K562 (cell line): ENCODE results near the gene POLR2L. TPM values are rescaled to one million over a fixed set of nuclear protein-coding genes. Genes with fewer than 3 reads are reported as not detected.

ENCODE experiments used
- ATAC-seq: fragments of 200-7000 bp; cut with Tn5 transposase; 3 replicates; pipeline ENCODE4 v1.9.1; 2020; ENCODE audit warnings: moderate library complexity
- BruUV-seq: library from RNA; stranded (reverse); fragments of 400-500 nt; replicated peaks from 2 replicates; lab custom pipeline; 2021; lab: Mats Ljungman, UMichigan
- CTCF ChIA-PET: fragments of 300-600 bp; formaldehyde crosslinking; extraction: SDS; loops from one replicate; lab custom pipeline; 2021; ENCODE audit warnings: low intra/inter-chr PET ratio; lab: Yijun Ruan, JAX
- POLR2A ChIA-PET: fragments of 300-600, 350-650 bp; sonication (Branson Sonifier 250); formaldehyde crosslinking; extraction: SDS; loops from one replicate; lab custom pipeline; 2021; ENCODE audit warnings: antibody characterized with exemption, inconsistent platforms; lab: Yijun Ruan, JAX
- DNase-seq, 4 experiments: peaks; one replicate each; pipeline versions ENCODE4 v3.0.0 to v3.0.0-alpha.2; 2011 to 2018; ENCODE audit warnings: low spot score in 3 of 4, mixed read lengths in 3 of 4; ENCODE audit errors: extremely low read depth in 1 of 4
- FAIRE-seq: peaks from 2 replicates; lab custom pipeline; 2011; peaks lifted over from hg19 to GRCh38; lab: Jason Lieb, UNC
- H2AFZ ChIP-seq: 2 replicates; pipeline ENCODE4 v1.6.0; 2011; ENCODE audit warnings: low read depth, low read length, control low read depth, inconsistent platforms
- H3K27ac ChIP-seq: fragments of 200-600 bp; 3 replicates; pipeline ENCODE4 v1.8.0; 2011; ENCODE audit warnings: low read depth, mild to moderate bottlenecking, control low read depth, inconsistent platforms, low read length, moderate library complexity, mixed read lengths; ENCODE audit errors: extremely low read depth
- H3K27me3 ChIP-seq, 2 experiments: fragments of 300-600 bp in 1 of 2; 2 replicates in 1 of 2; 3 replicates in 1 of 2; pipeline versions ENCODE4 v1.6.0 to v1.8.0; 2011; ENCODE audit warnings: inconsistent platforms in 2 of 2, low read length in 2 of 2, mild to moderate bottlenecking in 1 of 2, mixed read lengths in 1 of 2, moderate library complexity in 1 of 2; ENCODE audit not compliant: control insufficient read depth in 2 of 2, insufficient read depth in 2 of 2
- H3K36me3 ChIP-seq: fragments of 300-600 bp; 3 replicates; pipeline ENCODE4 v1.8.0; 2011; ENCODE audit warnings: mild to moderate bottlenecking, low read length, inconsistent platforms; ENCODE audit not compliant: control insufficient read depth, insufficient read depth
- H3K4me1 ChIP-seq, 2 experiments: fragments of 200-600 bp in 1 of 2; replicated peaks in 1 of 2; 2 replicates in 1 of 2; 3 replicates in 1 of 2; pipeline versions ENCODE4 v1.5.1 to v1.8.0; 2011; ENCODE audit warnings: inconsistent platforms in 2 of 2, low read length in 2 of 2, mild to moderate bottlenecking in 1 of 2, mixed read lengths in 1 of 2, moderate library complexity in 1 of 2; ENCODE audit not compliant: control insufficient read depth in 2 of 2, insufficient read depth in 2 of 2
- H3K4me2 ChIP-seq: 2 replicates; pipeline ENCODE4 v1.6.1; 2011; ENCODE audit warnings: low read length, control low read depth, inconsistent platforms, mixed read lengths; ENCODE audit not compliant: insufficient read depth
- H3K4me3 ChIP-seq: fragments of 200-600 bp; sonication (generic), shearing (Covaris generic); 2 replicates; pipeline ENCODE4 v1.5.1; 2016; ENCODE audit warnings: control low read depth, inconsistent platforms
- H3K79me2 ChIP-seq: fragments of 200-600 bp; 3 replicates; pipeline ENCODE4 v1.8.0; 2011; ENCODE audit warnings: low read length, inconsistent platforms; ENCODE audit not compliant: control insufficient read depth, insufficient read depth
- H3K9ac ChIP-seq, 2 experiments: 2 replicates each; pipeline versions ENCODE4 v1.6.0 to v1.6.1; 2011; ENCODE audit warnings: low read depth in 2 of 2, low read length in 2 of 2, control low read depth in 1 of 2, inconsistent platforms in 1 of 2, mild to moderate bottlenecking in 1 of 2, mixed read lengths in 1 of 2; ENCODE audit not compliant: insufficient read depth in 1 of 2
- H3K9me1 ChIP-seq: one replicate; pipeline ENCODE4 v1.6.0; 2011; ENCODE audit warnings: inconsistent platforms, mild to moderate bottlenecking, low read length, moderate library complexity; ENCODE audit not compliant: control insufficient read depth, insufficient read depth
- H3K9me3 ChIP-seq: replicated peaks from 2 replicates; pipeline ENCODE4 v1.5.1; 2011; ENCODE audit warnings: low read depth, low read length, inconsistent platforms; ENCODE audit not compliant: control insufficient read depth, insufficient read depth
- H4K20me1 ChIP-seq: replicated peaks from 2 replicates; pipeline ENCODE4 v1.6.1; 2011; ENCODE audit warnings: low read length, inconsistent platforms, mixed read lengths; ENCODE audit not compliant: control insufficient read depth, insufficient read depth
- CEBPB ChIP-seq: fragments of 450-650 bp; IDR thresholded peaks from 2 replicates; pipeline ENCODE4 v1.6.1; 2016; ENCODE audit warnings: missing genetic modification characterization, missing compliant biosample characterization
- ELF1 ChIP-seq: fragments of 200-800 bp; sonication (Bioruptor generic); IDR thresholded peaks from 2 replicates; pipeline ENCODE4 v1.6.1; 2016; ENCODE audit warnings: missing genetic modification characterization, missing compliant biosample characterization
- HDAC8 ChIP-seq: fragments of 450-650 bp; IDR thresholded peaks from 2 replicates; pipeline ENCODE4 v1.6.1; 2016; ENCODE audit warnings: mild to moderate bottlenecking, missing genetic modification characterization, moderate library complexity, missing compliant biosample characterization
- HMG20B ChIP-seq: fragments of 250-450 bp; sonication (Bioruptor Pico); IDR thresholded peaks from 2 replicates; pipeline ENCODE4 v1.5.0; 2021; ENCODE audit warnings: mild to moderate bottlenecking
- HMGXB4 ChIP-seq: sonication (generic); formaldehyde crosslinking; IDR thresholded peaks from 2 replicates; pipeline ENCODE4 v1.8.1; 2023; ENCODE audit warnings: mild to moderate bottlenecking, missing genetic modification reagents
- JUND ChIP-seq, 2 experiments: IDR thresholded peaks; 2 replicates in 1 of 2; 3 replicates in 1 of 2; pipeline ENCODE4 v1.6.1; 2011; ENCODE audit warnings: borderline replicate concordance in 2 of 2, low read depth in 2 of 2, low read length in 2 of 2, improper control_type of control experiment in 1 of 2, missing biosample characterization in 1 of 2, missing genetic modification characterization in 1 of 2, missing genetic modification reagents in 1 of 2
- NCOR1 ChIP-seq: fragments of 450-650 bp; IDR thresholded peaks from 2 replicates; pipeline ENCODE4 v1.6.1; 2016; ENCODE audit warnings: mild to moderate bottlenecking, moderate library complexity
- RCOR1 ChIP-seq, 2 experiments: IDR thresholded peaks; 2 replicates each; pipeline ENCODE4 v1.6.1; 2012; ENCODE audit warnings: low read depth in 2 of 2, low read length in 2 of 2, borderline replicate concordance in 1 of 2, improper control_type of control experiment in 1 of 2
- RUNX1 ChIP-seq: sonication (generic); IDR thresholded peaks from 2 replicates; pipeline ENCODE4 v1.6.1; 2016; ENCODE audit warnings: antibody characterized with exemption, low read depth
- SAFB ChIP-seq: fragments of 200-400 bp; formaldehyde crosslinking; IDR thresholded peaks from 2 replicates; pipeline ENCODE4 v1.6.1; 2017; ENCODE audit warnings: low read depth, low read length, borderline replicate concordance
- SMARCA5 ChIP-seq: fragments of 450-650 bp; IDR thresholded peaks from 2 replicates; pipeline ENCODE4 v1.6.1; 2016
- SNIP1 ChIP-seq: fragments of 450-650 bp; IDR thresholded peaks from 2 replicates; pipeline ENCODE4 v1.7.1; 2017; ENCODE audit warnings: low read depth, mild to moderate bottlenecking
- THAP7 ChIP-seq: fragments of 250-450 bp; sonication (Bioruptor Pico); IDR thresholded peaks from 2 replicates; pipeline ENCODE4 v1.5.0; 2021
- ZBED1 ChIP-seq: IDR thresholded peaks from 2 replicates; pipeline ENCODE4 v1.6.1; 2014
- ZFP91 ChIP-seq: sonication (generic); formaldehyde crosslinking; IDR thresholded peaks from 2 replicates; pipeline ENCODE4 v1.8.0; 2022; ENCODE audit warnings: mild to moderate bottlenecking, missing genetic modification reagents
- ZNF121 ChIP-seq: sonication (generic); formaldehyde crosslinking; conservative IDR thresholded peaks from 2 replicates; pipeline ENCODE4 v1.8.0; 2022; ENCODE audit warnings: missing genetic modification reagents
- ZNF175 ChIP-seq: fragments of 200-800 bp; sonication (Bioruptor generic); IDR thresholded peaks from 2 replicates; pipeline ENCODE4 v1.6.1; 2016; ENCODE audit warnings: low read depth, mild to moderate bottlenecking, missing genetic modification characterization, missing compliant biosample characterization
- ZNF23 ChIP-seq: fragments of 250-450 bp; sonication (Bioruptor Pico); IDR thresholded peaks from 2 replicates; pipeline ENCODE4 v1.4.0; 2020; ENCODE audit warnings: mild to moderate bottlenecking
- ZNF324 ChIP-seq: fragments of 250-450 bp; sonication (Bioruptor Pico); IDR thresholded peaks from 2 replicates; pipeline ENCODE4 v1.4.0; 2020; ENCODE audit warnings: mild to moderate bottlenecking
- ZNF431 ChIP-seq: sonication (generic); formaldehyde crosslinking; IDR thresholded peaks from 2 replicates; pipeline ENCODE4 v1.8.0; 2022; ENCODE audit warnings: mild to moderate bottlenecking, missing genetic modification reagents
- WGBS: fragments of 100-300 bp; shearing (Covaris generic); methylation state at CpG from one replicate; pipeline ENCODE4 v1.1.6; 2016; ENCODE audit warnings: low coverage, mixed read lengths; ENCODE audit not compliant: insufficient coverage; ENCODE audit errors: missing lambda C conversion rate; 5-methylcytosine and 5-hydroxymethylcytosine counted together
- in situ Hi-C: fragments of 300-500 bp; cut with MboI; formaldehyde crosslinking; loops from 4 replicates; pipeline ENCODE4 v1.15.0; 2018; ENCODE audit warnings: inconsistent platforms, mixed read lengths
- intact Hi-C: fragments of 100-400 bp; cut with micrococcal nuclease; formaldehyde crosslinking; loops from 2 replicates; pipeline ENCODE4 v1.14.2; 2022
- polyA plus RNA-seq, 8 experiments: library from polyadenylated mRNA; depleted of rRNA in 4 of 8; stranded (reverse) in 5 of 8; unstranded in 3 of 8; fragments of >200 nt; fragmentation: Nextera tagmentation in 2 of 8; fragmentation: Illumina TruSeq in 1 of 8; extraction: Ambion mirVana in 2 of 8; extraction: Trizol in 1 of 8; gene quantifications; 2 replicates each; pipeline versions ENCODE4 v1.2.1 to v1.2.3, GENCODE V29; 2011 to 2014; ENCODE audit warnings: inconsistent platforms in 1 of 8, missing spikeins in 1 of 8
- total RNA-seq, 7 experiments: library from RNA; depleted of rRNA in 6 of 7; stranded (reverse); fragments of >200 nt in 6 of 7; fragmentation: Illumina TruSeq in 2 of 7; extraction: Trizol in 2 of 7; gene quantifications; 2 replicates each; pipeline versions ENCODE4 v1.2.1 to v1.2.3, GENCODE V29; 2011 to 2021; ENCODE audit warnings: low replicate concordance in 1 of 7

POLR2L gene
- total and polyA plus RNA-seq, 9 of the 15 experiments (the other 6 are each of a cell fraction or from before 2014, with no cell fraction given), result 38.3 to 688 (median 108) TPM

DNA sequence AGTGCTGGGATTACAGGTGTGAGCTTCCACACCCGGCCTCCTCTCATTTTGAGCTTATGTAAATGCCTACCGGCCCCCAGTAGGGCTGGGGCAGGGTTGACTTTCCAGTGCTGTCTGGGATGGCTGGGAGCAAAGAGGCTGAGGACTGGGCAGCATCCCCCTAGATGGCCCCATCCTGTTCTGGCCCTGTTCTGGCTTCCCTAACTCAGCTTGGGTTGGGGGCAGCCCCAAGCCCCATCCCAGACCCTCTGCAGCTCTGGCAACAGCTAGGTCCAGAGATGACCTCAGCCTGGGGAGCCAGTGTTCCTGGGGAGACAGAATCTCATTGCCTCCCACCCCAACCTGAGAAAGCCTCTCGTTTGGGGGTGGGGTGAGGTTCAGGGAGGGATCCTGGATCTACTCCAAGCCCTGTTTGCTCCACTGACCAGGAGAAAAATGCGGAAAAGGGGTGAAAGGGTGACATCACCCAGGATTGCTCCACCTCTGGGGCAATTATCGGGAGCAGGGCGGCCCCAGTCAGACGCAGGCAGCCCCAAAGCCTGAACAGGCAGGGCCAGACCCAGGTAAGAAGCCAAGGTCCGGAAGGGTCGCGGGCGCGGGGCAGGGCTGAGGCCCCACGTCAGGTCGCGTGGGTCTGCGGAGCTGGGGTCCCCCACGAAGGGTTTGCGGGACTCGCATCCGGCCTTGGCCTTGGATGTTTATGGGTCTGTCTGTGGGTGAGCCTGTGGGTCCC, 23.8 kb downstream of the POLR2L start, which contains the start of gene PNPLA2:
Gene PNPLA2, plus strand, starts transcription at position 519 of the 733 bp plus-strand sequence. CDS start 805 bp downstream, outside the sequence.
- H3K27ac ChIP-seq, result peak within 1 kb of the TSS; percentile 92
- CTCF ChIA-PET, result no interaction called here
- H3K36me3 ChIP-seq, result peaks cover 31% of the 10 kb centered on the region; the same call in 2 of the 3 replicates
- peak; percentile 6 for FAIRE-seq
- no TSS peak for BruUV-seq
- H3K9me3 ChIP-seq, result no peaks in the 10 kb centered on the region
- POLR2A ChIA-PET, result interaction anchor here (0.6 to 5.2 kb wide), 11 partner anchors 7 to 258 kb away, joined by 3 to 36 read pairs (median 10); partner anchors contain the start of genes CD151, CRACR2B, LMNTD2 and POLR2L
- H3K9me1 ChIP-seq, result peaks cover 6% of the 10 kb centered on the region
- no peak for ATAC-seq
- peaks cover 11 to 62% of the 10 kb centered on the region in 2 experiments; a peak in 4 of 5 replicates for H3K4me1 ChIP-seq
- WGBS, result 32% methylated on average over 19 of the region's 20 CpGs
- no peaks in the 10 kb centered on the region for H3K27me3 ChIP-seq
- peak within 1 kb of the TSS; percentile 89 for H3K4me3 ChIP-seq
- peak within 1 kb of the TSS; percentile 86 for H3K4me2 ChIP-seq
- no peak for DNase-seq
- H2AFZ ChIP-seq, result peak within 1 kb of the TSS; percentile 93
- in situ Hi-C loops (no loop called here), intact Hi-C loops (no loop called here)
- peaks cover 13% of the 10 kb centered on the region for H4K20me1 ChIP-seq
- peaks cover 27% of the 10 kb centered on the region for H3K79me2 ChIP-seq
- H3K9ac ChIP-seq, result peak within 1 kb of the TSS; percentile 87 to 100
- TF ChIP-seq ZBED1, result no peak
- no peak for TF ChIP-seq ZNF324 (CRISPR knock-in tag)
- TF ChIP-seq SMARCA5, result no peak
- no peak for TF ChIP-seq ZFP91 (CRISPR knock-in tag)
- TF ChIP-seq ZNF175 (CRISPR knock-in tag), result no peak
- TF ChIP-seq RCOR1 (IDR thresholded peaks at IDR 0.05; ENCODE audit: borderline replicate concordance in 1 of 2, low read depth in 2 of 2, low read length in 2 of 2), result no peak
- no peak for TF ChIP-seq HMGXB4
- TF ChIP-seq NCOR1, result no peak
- TF ChIP-seq ZNF121 (CRISPR knock-in tag), result no peak
- TF ChIP-seq JUND (IDR thresholded peaks at IDR 0.05; ENCODE audit: borderline replicate concordance, low read depth, low read length), result peak; percentile 50; the same call in 1 of the 2 replicates
- peak; percentile 16; the same call in 1 of the 3 replicates for TF ChIP-seq JUND (tag; IDR thresholded peaks at IDR 0.05; ENCODE audit: borderline replicate concordance, low read depth, low read length)
- TF ChIP-seq SNIP1, result no peak
- no peak for TF ChIP-seq SAFB
- TF ChIP-seq ZNF431 (CRISPR knock-in tag), result no peak
- no peak for TF ChIP-seq HDAC8 (tag)
- TF ChIP-seq CEBPB (tag), result peak; percentile 65
- no peak for TF ChIP-seq THAP7 (CRISPR knock-in tag)
- no peak for TF ChIP-seq ELF1 (tag)
- no peak for TF ChIP-seq RUNX1
- no peak for TF ChIP-seq HMG20B (CRISPR knock-in tag)
- no peak for TF ChIP-seq ZNF23
